GM10847 (cell line): Measurements from ENCODE around the gene CADPS.

ENCODE experiments used
- POLR2A ChIP-seq: IDR thresholded peaks from 2 replicates; pipeline ENCODE4 v1.6.1; 2011; ENCODE audit not compliant: insufficient read length; ENCODE audit errors: extremely low read depth

The CADPS gene

GRCh38 chr3:62567097-62568021, 307.9 kb downstream of the CADPS start:
- no peak for TF ChIP-seq POLR2A

- no peak for TF ChIP-seq POLR2A
Observed at GRCh38 chr3:62566022-62566557, 309.1 kb downstream of the CADPS start.

DNA sequence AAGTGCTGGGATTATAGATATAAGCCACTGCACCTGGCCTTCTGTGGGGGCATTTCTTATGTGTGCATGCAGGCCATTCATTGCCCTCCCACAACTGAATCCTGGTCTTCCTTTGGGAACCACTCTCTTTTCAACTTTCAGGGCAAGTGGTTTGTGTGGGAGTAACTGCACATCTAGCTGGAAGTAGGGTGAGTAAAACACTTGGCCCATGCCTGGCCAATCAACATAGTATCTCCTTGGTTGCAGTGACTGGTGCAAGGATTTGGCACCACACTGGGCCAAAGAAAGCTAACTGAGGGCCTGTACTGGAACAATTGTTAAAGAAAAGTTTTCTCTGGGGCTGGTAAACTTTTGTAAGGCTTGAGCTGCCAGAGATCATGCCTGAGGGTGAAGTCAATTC, 312.6 kb downstream of the CADPS start:
- TF ChIP-seq POLR2A = no peak

DNA sequence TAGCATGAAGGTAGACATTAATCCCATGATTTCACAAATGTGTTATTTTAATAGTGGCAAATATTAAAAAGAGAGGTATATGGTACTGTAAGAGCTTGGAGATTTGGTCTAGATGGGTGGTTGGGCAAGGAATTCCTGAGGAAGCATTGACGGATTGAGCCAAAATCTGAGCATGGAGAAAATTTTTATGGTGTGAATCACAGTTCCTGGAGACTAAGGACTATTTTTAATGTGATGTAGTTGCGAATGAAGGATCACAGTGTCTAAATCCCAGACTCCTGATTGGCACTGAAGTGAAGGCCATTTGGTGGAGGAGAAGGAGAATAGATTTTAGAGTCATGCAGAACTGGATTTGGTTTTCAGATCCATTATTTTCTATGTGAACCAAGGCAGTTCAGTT, 313.2 kb downstream of the CADPS start:
- TF ChIP-seq POLR2A = no peak

DNA sequence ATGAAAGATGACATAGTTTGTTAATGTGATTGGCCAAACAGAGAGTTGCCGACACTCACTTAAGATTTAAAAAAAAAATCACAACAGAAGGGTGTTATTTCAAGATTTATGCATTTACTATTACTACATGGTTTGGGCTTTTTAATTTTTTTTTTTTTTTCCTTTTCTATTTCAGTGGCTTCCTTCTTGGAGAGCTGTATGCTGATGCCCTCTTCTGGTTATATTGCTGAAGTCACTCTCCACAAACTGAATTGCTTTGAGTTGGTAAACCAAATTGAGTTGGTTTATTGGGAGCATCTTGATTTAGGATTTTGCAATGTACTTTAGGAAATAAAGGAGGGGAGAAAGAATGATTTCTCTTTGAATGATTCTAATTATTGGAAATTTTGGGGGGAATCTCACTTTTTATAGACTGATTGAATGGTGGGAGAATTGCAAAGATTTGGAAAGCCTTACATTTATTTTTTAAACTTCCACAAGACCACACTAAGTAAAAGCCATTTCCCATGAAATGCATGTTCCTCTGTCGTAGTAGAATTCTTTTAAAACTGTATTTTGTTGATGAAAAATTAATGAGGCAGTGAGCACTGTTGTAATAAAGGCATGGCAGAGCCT, 315.3 kb downstream of the CADPS start:
- TF ChIP-seq POLR2A = no peak

GRCh38 chr3:62558549-62559112, 316.6 kb downstream of the CADPS start:
- no peak for TF ChIP-seq POLR2A

DNA sequence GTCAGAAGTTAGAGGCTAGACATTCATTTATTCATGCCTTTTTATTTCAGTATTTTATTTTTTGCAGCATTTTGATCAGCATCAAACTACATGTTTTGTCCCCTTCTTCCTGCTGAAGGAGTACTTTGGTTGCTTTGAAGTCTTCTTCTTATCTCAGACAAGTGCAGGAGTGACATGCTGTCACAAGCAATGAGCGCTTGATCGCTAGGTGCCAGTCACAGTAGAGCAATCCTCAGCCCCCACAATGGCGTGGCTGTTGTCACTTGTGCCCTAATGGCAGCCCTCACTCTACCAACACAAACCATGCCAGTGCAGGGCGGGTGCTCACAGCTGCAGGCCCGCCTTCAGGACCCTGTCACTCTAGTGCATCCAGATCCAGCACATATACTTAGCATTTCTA, 317.2 kb downstream of the CADPS start:
- no peak for TF ChIP-seq POLR2A

DNA sequence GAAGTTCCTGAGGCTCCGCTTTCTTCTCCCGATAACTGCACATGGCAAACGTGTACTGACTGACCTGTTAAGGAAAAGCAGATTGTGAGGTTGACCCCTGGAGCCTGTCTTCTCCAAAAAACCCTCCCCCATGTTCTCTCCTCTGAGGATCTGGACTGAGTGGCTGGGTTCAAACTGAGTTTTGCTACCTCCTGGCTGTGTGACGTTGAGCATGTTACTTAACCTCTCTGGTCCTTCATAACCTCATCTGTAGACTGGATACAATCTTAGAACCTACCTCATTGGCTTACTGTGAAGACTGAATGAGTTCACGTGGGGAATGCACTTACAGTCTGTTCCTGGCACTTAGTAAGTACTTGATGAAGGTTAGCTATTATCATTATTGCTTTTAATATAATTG, 317.8 kb downstream of the CADPS start:
- no peak for TF ChIP-seq POLR2A

- no peak for TF ChIP-seq POLR2A
Observed at GRCh38 chr3:62556121-62556815, 318.9 kb downstream of the CADPS start.

- no peak for TF ChIP-seq POLR2A
Observed at GRCh38 chr3:62554264-62554799, 320.9 kb downstream of the CADPS start.

DNA sequence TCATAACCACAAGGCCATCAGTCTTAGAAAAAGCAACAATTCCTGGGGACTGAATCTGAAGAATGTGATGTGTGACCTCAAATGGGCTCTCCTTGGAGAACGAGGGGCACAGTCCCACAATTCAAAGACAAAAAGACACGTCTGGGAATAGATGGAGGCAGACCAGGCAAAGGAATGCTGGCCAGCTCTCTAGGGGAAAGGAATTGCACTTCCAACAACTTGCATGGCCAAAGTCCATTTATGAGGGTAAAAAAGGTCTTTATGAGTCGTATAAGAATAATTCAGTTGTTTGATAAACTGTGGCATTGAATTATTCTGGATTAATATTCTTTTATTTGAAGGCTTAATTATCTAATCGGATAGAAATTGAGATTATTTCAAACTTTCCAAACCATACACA, 321.4 kb downstream of the CADPS start:
- no peak for TF ChIP-seq POLR2A

- no peak for TF ChIP-seq POLR2A
Observed at GRCh38 chr3:62551556-62551955, 323.7 kb downstream of the CADPS start.

- no peak for TF ChIP-seq POLR2A
Observed at GRCh38 chr3:62550439-62550838, 324.8 kb downstream of the CADPS start.

- TF ChIP-seq POLR2A = no peak
Observed at GRCh38 chr3:62548528-62549205, 326.5 kb downstream of the CADPS start.
